T47D (cell line): Measurements from ENCODE around the gene GNG14.
A peak's percentile ranks its signal among the peaks of the same experiment; 100 is the strongest.
"Not testable (repeated sequence)": the region's sequence is repeated elsewhere in the genome, so short reads cannot be mapped to it uniquely, and the experiment has no call there.

Experiments used
- DNase-seq, 2 experiments: peaks; one replicate each; pipeline versions ENCODE4 v3.0.0 to v3.0.0-alpha.2; 2011 to 2012; ENCODE audit warnings: low read depth in 1 of 2, low spot score in 1 of 2
- JUND ChIP-seq: IDR thresholded peaks from 2 replicates; pipeline ENCODE4 v1.6.1; 2012; ENCODE audit warnings: low read depth
- in situ Hi-C: cut with HindIII; loops from 2 replicates; pipeline ENCODE4 v1.10.0; 2016; ENCODE audit warnings: low sequenced_read_pairs, low pct_unique_long_range_greater_than_20kb

Gene GNG14

DNA sequence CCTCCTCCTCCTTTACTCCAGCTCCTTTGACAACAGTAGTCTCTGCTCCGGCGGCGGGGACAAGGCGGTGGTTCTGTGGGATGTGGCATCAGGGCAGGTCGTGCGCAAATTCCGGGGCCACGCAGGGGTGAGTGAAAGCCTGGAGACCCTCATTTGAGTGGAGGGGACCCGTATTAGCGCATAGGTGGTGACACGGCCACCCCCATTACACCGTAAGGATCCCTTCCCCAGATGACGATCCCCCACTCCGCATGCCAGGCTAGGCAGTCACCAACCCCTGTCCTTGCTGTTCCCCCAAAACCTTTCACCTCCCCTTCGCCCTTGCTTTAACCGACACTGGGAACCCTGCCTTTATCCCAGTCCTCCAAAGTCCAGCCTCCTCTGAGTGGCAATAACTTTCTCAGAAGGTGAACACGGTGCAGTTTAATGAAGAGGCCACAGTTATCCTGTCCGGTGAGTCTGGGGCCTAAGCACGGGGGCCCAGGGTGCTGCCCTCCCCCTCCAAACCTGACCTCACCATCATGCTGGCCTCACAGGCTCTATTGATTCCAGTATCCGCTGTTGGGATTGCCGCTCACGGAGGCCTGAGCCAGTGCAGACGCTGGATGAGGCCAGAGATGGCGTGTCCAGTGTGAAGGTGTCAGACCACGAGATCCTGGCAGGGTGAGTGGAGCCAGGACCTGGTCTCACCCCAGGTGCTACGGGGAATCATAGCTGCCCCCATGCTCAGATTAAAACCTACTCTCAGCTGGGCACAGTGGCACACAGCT lies 17.5 kb upstream of the GNG14 start:
- TF ChIP-seq JUND = no peak
- no peak for DNase-seq
- in situ Hi-C loops = no loop called here

DNA sequence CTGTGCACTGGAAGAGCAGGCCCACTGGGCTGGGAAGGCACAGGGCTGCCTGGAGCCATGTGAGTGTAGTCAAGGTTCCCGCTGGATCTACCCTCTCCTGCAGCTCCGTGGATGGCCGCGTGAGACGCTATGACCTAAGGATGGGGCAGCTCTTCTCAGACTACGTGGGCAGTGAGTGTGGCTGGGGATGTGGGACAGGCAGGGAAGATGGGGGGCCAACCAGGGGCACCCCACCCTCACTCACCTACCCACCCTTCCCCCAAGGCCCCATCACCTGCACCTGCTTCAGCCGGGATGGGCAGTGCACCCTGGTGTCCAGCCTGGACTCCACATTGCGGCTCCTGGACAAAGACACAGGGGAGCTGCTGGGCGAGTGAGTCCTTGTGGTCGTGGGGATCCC lies 15.1 kb upstream of the GNG14 start:
- no peak for DNase-seq
- no peak for TF ChIP-seq JUND
- in situ Hi-C loops = no loop called here

DNA sequence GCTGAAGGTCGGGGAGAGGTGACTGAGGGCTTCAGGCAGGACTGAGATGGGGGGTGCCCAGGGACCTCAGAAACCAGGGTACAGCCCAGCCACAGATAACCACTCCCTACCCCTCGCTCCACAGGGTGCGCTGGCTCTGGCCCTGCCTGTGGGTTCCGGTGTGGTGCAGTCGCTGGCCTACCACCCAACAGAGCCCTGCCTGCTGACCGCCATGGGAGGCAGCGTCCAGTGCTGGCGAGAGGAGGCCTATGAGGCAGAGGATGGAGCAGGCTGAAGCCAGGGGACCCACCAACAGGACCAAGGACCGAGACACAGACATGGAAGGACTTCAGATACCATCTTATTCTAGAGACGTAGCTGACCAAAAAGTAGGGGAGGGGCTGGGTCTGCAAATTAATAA lies 12.4 kb upstream of the GNG14 start:
- no peak for DNase-seq
- in situ Hi-C loops = no loop called here
- TF ChIP-seq JUND = no peak

DNA sequence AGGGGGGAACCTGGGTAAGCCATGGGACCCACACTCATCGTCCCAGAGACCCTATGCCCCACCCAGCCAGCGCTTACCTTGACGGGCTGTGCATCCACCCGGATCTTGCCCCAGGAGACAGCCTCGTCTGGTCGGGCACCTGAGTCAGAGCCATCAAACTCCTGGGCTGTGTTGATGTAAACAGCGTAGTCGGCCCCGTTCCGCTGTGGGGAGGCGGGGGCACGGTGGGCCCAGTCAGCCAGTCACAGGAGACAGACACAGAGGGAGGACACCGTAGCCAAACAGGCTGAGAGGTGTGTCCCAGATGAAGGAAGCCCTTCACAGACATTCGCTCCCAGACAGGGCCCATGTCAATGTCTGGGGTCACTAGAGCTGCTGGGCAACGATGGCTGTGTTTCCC lies 11.9 kb upstream of the GNG14 start:
- in situ Hi-C loops = no loop called here
- no peak for TF ChIP-seq JUND
- DNase-seq = no peak

DNA sequence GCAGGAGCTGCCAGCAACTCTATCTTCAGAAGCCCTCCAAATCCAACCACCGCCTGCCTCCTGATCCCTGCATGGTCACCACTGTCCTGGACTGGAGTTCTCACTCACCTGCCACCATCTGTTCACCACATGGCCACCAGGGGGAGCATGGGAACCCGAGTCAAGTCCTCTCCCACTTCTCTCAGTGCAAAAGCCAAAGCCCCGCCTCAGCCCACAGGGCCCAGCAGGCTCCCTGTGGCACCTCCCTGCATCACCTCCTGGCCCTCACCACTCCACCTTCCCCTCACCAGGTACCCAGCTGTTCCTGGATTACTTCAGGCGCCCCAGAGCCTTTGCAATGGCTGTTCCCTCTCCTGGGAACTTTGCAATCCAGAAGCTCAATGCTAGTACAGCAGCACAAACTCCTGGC lies 11.4 kb upstream of the GNG14 start:
- TF ChIP-seq JUND = no peak
- DNase-seq = peak; percentile 76 to 86
- in situ Hi-C loops = no loop called here

DNA sequence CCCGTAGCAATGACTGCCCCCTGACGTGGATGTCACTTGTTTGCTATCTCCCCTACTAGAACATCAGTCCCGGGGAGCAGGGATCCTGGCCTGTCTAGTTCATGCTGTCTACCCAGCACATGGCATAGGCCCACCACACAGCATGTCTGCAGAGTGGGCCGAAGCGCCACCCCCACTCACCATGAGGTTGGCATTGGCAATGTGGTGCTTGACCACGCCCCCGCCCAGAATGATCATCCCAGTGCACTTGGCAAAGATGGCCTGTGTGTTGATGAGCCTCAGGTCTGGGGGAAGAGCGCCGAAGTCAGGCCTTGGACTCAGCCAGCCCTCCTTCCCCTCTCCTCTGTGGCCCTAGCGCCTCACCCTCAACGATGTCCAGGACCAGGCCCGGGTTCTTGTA lies 10.9 kb upstream of the GNG14 start:
- in situ Hi-C loops = no loop called here
- no peak for TF ChIP-seq JUND
- DNase-seq = no peak

DNA sequence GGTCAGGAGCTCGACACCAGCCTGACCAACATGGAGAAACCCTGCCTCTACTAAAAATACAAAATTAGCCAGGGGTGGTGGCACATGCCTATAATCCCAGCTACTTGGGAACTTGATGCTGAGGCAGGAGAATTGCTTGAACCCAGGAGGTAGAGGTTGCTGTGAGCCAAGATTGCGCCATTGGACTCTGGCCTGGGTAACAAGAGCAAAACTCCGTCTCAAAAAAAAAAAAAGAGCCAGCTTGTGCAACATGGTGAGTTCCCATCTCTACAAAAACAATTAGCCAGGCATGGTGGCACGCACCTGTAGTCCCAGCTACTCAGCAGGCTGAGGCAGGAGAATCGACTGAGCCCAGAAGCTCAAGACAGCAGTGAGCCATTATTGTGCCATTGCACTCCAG lies 9.8 kb upstream of the GNG14 start:
- in situ Hi-C loops, DNase-seq: not testable (repeated sequence)

DNA sequence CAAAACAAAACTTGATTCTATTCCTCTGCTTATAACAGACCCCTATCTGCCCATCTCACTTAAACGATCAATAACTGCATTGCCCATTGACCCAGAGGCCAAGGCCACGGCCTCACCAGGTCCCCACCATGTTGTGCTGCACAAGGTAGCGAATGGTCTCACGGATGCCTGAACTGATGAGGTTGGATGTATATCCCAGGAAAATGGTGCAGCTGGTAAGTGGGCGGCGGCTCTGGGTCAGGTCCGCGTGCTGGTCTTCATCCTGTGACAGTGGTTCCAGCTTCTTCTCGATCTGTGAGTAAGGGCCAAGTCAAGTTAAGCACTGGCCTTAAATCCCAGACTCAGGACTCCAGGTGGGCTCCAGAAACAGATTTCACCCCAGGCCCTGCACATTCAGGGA lies 7.8 kb upstream of the GNG14 start:
- no peak for DNase-seq
- TF ChIP-seq JUND = no peak
- in situ Hi-C loops = no loop called here

DNA sequence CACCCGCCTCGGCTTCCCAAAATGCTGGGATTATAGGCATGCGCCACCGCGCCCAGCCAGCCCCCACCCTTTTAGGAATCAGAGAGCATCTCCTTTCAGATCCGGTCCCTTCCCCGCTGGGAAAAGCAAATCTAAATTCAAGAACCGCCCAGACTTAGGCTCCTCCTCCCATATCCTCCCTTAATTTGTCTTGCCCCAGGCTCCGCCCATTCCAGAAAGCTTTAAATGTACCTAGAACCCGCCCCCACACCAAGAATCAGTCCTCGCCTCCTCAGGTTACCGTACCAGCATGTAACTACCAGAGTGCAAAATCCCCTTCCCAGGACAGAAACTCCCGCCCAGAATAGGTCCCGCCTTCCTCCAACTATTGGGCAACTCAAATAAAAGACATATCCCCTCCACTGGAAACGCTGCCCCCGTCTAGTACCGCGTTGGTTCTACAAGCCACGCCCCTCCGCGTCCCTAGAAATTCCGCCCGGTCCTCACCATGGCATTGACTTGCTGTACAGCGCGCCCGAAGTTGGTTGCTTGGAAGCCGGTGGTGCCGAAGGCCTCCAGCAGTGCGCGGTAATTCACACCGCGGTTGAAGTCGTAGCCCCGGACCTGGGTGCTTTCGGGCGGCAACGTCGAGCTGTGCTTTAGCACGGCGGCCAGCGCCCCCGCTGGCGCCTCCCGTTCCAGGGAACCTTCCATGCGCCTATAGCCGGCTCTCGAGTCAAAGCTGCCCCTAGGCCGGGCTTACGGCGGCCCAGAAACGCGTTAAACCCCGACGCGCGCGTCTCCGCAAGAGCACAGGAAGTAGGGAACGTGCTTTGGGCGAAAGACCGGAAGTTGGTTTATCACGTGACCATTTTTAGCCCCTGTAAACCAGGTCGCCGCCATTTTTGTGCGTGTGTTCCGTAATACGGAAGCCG lies 6.5 kb upstream of the GNG14 start, which contains the start of gene DHPS:
TSS of gene DHPS (minus strand) at position 807 of the 914 bp plus-strand sequence. CDS start at position 693, 114 bp downstream.
- no peak for TF ChIP-seq JUND
- in situ Hi-C loops = no loop called here

DNA sequence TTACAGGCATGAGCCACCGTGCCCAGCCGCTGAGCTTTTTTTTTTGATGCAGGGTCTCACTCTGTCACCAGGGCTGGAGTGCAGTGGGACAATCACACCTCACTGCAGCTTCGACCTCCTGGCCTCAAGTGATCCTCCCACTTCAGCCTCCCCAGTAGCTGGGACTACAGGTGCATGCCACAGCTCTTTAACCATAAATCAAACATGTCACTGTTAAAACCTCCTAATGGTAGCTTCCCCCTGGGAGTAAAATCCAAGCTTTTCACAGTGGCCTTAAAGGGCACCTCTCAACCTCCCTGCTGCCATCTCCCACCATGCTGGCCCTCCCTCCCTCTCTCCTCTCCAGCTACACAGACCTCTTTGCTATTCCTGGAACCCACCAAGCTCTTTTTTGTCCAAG lies 2.0 kb upstream of the GNG14 start:
- no peak for DNase-seq
- no peak for TF ChIP-seq JUND
- in situ Hi-C loops = no loop called here

More for the DNA sequence above, 6.5 kb upstream of the GNG14 start, which contains the start of gene DHPS:
- peak; percentile 84 to 99 for DNase-seq

DNA sequence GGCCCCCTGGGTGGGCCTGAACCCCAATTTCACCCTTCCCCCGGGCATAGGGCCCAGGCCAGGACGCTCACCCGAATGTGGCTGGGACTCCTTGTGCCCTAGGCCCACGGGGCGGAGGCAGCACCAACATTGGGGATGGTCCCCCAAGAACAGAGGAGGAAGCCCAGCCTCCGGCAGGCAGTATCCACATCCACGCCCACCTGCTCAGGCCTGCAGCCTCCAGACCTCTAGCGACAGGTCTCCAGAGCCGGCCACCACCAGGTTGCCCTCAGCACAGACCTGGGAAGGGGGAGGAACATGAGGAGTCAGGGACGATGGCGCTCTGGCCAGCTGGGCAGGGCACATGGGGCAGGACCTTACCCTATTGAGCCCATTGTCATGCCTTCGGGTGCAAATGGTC lies 1.2 kb downstream of the GNG14 start:
- in situ Hi-C loops = no loop called here
- no peak for TF ChIP-seq JUND

DNA sequence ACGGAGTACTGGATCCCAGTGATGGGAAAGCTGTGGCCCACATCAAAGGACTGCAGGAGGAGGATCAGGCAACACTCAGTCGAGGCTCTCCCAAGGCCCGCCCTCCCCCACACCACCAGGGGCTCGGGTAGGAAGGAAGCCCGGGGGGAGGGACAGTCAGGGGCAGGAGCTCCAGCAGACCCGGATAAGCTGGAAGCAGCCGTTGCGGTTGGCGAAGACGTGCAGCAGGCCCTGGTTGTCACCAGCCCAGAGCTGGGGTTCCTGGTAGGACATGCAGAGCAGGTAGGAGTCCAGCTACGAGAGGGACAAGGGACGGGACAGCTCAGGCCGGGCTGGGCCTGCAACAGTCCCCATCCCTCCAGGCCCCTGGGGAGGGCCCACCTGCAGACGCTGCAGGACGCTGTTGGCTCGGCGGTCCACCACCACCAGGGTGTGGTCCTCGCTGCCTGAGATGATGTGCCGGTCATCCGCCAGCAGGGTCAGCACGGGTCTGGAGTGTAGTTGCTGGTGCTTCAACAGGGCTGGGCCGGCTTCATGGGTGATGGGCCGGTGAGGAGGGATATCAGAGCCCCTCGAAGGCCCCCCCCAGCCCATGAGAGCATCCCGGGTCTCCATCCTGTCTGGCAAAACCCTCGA lies 1.9 kb downstream of the GNG14 start:
- DNase-seq = no peak

More for the DNA sequence above, 1.2 kb downstream of the GNG14 start:
- DNase-seq = no peak

DNA sequence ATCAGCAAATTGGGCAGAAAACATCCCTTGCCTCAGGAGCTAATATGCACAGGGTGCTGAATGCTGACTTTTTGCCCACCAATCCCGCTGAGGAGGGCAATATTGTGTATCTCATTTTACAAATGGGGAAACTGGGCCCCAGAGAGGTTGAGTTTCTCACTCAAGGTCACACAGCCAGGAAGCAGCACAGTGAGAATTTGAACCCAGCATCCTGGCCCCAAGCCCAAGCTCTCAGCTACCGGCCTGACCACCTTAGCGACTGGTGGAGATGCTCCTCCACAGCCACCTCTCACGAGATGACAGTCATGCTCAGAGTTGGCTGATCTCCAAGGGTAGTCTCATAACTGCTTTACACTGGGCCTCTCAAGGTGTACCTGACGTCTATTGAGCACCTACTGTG lies 5.2 kb downstream of the GNG14 start:
- DNase-seq = no peak
- no peak for TF ChIP-seq JUND
- in situ Hi-C loops = no loop called here

More for the DNA sequence above, 1.9 kb downstream of the GNG14 start:
- in situ Hi-C loops = no loop called here
- TF ChIP-seq JUND = no peak
